ENCODE data around the gene TYR. TPM values are rescaled to one million over a fixed set of nuclear protein-coding genes. Genes with fewer than 3 reads are reported as not detected.
A peak's percentile ranks its signal among the peaks of the same experiment; 100 is the strongest.

TYR gene
- not detected for total RNA-seq
- not detected for polyA plus RNA-seq
- long read RNA-seq, donor 1: 0 reads
- long read RNA-seq, donor 2: 0 reads
- long read RNA-seq, donor 3: 0 reads
- long read RNA-seq, donor 4: 0 reads

DNA sequence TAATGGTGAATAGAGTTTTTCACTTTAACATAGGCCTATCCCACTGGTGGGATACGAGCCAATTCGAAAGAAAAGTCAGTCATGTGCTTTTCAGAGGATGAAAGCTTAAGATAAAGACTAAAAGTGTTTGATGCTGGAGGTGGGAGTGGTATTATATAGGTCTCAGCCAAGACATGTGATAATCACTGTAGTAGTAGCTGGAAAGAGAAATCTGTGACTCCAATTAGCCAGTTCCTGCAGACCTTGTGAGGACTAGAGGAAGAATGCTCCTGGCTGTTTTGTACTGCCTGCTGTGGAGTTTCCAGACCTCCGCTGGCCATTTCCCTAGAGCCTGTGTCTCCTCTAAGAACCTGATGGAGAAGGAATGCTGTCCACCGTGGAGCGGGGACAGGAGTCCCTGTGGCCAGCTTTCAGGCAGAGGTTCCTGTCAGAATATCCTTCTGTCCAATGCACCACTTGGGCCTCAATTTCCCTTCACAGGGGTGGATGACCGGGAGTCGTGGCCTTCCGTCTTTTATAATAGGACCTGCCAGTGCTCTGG is at the start of gene TYR:
Gene TYR (plus strand): TSS at position 185 of the 541 bp plus-strand sequence. CDS start 79 bp downstream, at position 264.
- Histone ChIP-seq H3K4me1 (ENCODE audit: control insufficient read depth, insufficient read depth, low read length) (no peaks in the 10 kb centered on the region), H3K27ac (ENCODE audit: low read length) (no peak within 1 kb of the TSS), H3K9me3 (ENCODE audit: control insufficient read depth, low read length) (no peaks in the 10 kb centered on the region), H3K4me3 (ENCODE audit: low read length) (no peak within 1 kb of the TSS), H3K27me3 (ENCODE audit: control insufficient read depth, insufficient read depth) (no peaks in the 10 kb centered on the region)
- ATAC-seq (no peak), DNase-seq (no peak)
- WGBS: 76% methylated on average over 8 of the region's 8 CpGs
- intact Hi-C loops (cut with DNase I): no loop called here

DNA sequence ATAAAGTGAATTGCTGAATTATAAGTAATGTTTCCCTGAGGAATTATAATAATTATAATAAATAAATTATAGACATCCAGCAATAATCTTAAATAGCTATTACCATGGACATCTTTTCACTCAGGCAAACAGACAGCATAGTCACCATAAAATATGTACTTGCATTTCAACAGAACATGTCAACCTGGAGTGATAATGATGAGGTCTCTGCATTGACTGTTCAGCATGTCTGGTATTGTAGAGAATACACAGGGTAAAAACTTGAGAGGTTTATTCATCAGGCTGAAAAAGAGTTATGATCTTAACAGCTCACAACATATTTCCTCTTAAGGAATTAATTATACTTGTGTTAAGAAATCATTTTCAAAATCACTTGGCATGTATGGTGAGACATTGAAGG is 41.1 kb upstream of the TYR start:
- H3K27me3 ChIP-seq (ENCODE audit: control insufficient read depth, insufficient read depth): no peaks in the 10 kb centered on the region
- intact Hi-C loops (cut with DNase I): no loop called here
- H3K4me3 ChIP-seq (ENCODE audit: low read length): no peak overlapping the region
- no peak for DNase-seq
- ATAC-seq: no peak
- no peaks in the 10 kb centered on the region for H3K9me3 ChIP-seq (ENCODE audit: control insufficient read depth, low read length)
- H3K4me1 ChIP-seq (ENCODE audit: control insufficient read depth, insufficient read depth, low read length): no peaks in the 10 kb centered on the region
- no peak overlapping the region for H3K27ac ChIP-seq (ENCODE audit: low read length)

DNA sequence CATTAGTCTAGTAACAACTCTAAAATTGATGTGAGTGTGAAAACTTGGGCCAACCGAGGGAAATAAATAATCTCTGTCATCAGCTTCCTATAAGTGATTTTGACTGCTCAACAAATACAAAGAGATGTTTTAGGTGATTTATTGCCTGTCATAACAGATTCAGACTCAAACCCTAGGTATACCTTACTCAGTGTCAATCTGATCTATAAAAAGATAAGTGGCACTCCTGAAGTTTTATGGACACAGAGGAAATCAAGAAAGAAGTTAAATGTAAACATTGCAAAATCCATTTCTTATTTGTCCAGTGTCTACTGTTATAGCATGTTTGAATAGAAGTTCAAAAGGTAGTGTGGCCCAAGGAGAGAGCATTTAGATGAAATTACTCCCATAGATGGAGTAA is 30.4 kb upstream of the TYR start:
- intact Hi-C loops (cut with DNase I): no loop called here
- H3K4me1 ChIP-seq (ENCODE audit: control insufficient read depth, insufficient read depth, low read length): no peaks in the 10 kb centered on the region
- no peak overlapping the region for H3K27ac ChIP-seq (ENCODE audit: low read length)
- H3K27me3 ChIP-seq (ENCODE audit: control insufficient read depth, insufficient read depth): no peaks in the 10 kb centered on the region
- ATAC-seq: no peak
- H3K9me3 ChIP-seq (ENCODE audit: control insufficient read depth, low read length): no peaks in the 10 kb centered on the region
- no peak overlapping the region for H3K4me3 ChIP-seq (ENCODE audit: low read length)
- no peak for DNase-seq
- WGBS: 68% methylated on average over 1 of the region's 1 CpG

DNA sequence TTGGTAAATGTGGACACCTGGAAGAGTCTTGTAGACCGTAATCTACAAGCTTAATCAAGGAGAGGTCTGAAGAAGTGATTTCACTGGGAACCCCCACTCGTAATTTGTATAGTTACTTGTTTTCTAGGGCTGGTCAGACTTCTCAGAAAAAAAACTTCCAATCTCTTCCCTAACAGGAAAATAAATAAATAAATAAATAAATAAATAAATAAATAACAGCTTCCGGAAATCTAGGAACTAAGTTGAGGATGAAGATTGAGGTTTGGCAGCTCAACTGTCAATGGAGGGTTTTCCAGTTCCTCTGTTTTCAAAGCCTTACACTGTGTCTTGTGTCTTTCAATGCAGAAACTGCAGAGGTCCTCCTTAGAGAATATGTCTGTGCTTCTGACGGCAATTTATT is 17.7 kb upstream of the TYR start:
- ATAC-seq: no peak
- no peak for DNase-seq
- no peak overlapping the region for H3K4me3 ChIP-seq (ENCODE audit: low read length)
- intact Hi-C loops (cut with DNase I): no loop called here
- H3K27me3 ChIP-seq (ENCODE audit: control insufficient read depth, insufficient read depth): no peaks in the 10 kb centered on the region
- no peaks in the 10 kb centered on the region for H3K9me3 ChIP-seq (ENCODE audit: control insufficient read depth, low read length)
- WGBS: 93% methylated on average over 4 of the region's 4 CpGs
- H3K27ac ChIP-seq (ENCODE audit: low read length): no peak overlapping the region
- H3K4me1 ChIP-seq (ENCODE audit: control insufficient read depth, insufficient read depth, low read length): no peaks in the 10 kb centered on the region

DNA sequence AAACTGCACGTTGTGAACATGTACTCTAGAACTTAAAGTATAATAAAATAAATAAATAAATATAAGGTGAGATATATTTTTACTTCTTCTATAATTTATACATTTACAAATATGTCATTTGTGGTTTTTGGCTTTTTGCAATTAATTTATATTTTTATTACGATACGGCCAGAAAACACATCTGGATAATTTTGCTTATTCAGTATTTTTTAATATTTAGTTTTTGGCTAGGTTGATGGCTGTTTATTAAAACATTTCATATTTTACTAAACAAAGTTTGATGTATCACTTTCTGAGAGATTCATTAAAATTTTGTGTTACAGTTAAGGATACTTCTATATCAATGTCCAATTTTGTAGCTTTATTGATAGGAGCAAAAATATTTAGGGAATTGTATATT is 15.7 kb upstream of the TYR start:
- H3K4me1 ChIP-seq (ENCODE audit: control insufficient read depth, insufficient read depth, low read length): no peaks in the 10 kb centered on the region
- no peak overlapping the region for H3K27ac ChIP-seq (ENCODE audit: low read length)
- DNase-seq (no peak), ATAC-seq (no peak)
- no peaks in the 10 kb centered on the region for H3K27me3 ChIP-seq (ENCODE audit: control insufficient read depth, insufficient read depth)
- no peak overlapping the region for H3K4me3 ChIP-seq (ENCODE audit: low read length)
- H3K9me3 ChIP-seq (ENCODE audit: control insufficient read depth, low read length): no peaks in the 10 kb centered on the region
- intact Hi-C loops (cut with DNase I): no loop called here
- 91% methylated on average over 3 of the region's 3 CpGs for WGBS

DNA sequence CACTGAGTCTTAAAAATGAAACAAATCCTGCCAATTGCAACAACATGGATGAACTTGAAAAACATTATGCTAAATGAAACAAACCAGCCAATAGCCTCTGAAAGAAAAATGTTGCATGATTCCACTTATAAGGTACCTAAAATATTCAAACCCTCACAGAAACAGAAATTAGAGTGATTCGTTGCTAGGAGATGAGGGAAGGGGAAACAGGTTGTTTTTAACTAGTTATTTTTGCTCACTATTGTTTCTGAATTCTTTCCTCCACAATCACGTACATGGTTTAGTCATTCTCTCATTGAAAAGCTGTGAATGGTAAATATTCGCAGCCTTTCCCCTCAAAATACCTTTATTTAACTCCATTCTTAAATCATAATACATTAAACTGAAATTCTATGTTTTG is 14.0 kb upstream of the TYR start:
- Histone ChIP-seq H3K27me3 (ENCODE audit: control insufficient read depth, insufficient read depth) (no peaks in the 10 kb centered on the region), H3K4me3 (ENCODE audit: low read length) (no peak overlapping the region), H3K9me3 (ENCODE audit: control insufficient read depth, low read length) (no peaks in the 10 kb centered on the region), H3K4me1 (ENCODE audit: control insufficient read depth, insufficient read depth, low read length) (no peaks in the 10 kb centered on the region), H3K27ac (ENCODE audit: low read length) (no peak overlapping the region)
- intact Hi-C loops (cut with DNase I): no loop called here
- ATAC-seq (no peak), DNase-seq (no peak)
- WGBS: 66% methylated on average over 3 of the region's 3 CpGs

DNA sequence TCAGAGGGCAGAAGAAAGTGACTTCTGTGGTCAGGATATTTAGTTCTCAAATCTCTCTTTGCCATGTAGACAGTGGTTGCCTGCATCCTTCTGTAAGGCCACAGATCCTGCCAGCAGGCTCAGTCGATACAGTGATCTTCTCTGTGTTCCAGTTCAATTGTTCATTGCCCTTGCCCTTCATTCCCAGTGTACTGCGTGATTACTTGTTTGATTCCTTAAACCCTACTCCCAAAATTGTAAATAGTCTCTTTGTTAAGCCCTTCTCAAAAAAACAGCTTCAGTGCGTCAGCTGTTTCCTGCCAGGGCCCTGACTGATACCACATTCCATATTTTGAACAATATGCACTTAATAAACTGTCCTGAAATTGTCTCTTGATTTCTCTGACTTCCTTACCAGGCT is 9.3 kb upstream of the TYR start:
- Histone ChIP-seq H3K27ac (ENCODE audit: low read length) (no peak overlapping the region), H3K4me1 (ENCODE audit: control insufficient read depth, insufficient read depth, low read length) (no peaks in the 10 kb centered on the region), H3K27me3 (ENCODE audit: control insufficient read depth, insufficient read depth) (no peaks in the 10 kb centered on the region), H3K4me3 (ENCODE audit: low read length) (no peak overlapping the region), H3K9me3 (ENCODE audit: control insufficient read depth, low read length) (no peaks in the 10 kb centered on the region)
- no peak for DNase-seq
- intact Hi-C loops (cut with DNase I): no loop called here
- 42% methylated on average over 3 of the region's 3 CpGs for WGBS
- ATAC-seq: no peak

DNA sequence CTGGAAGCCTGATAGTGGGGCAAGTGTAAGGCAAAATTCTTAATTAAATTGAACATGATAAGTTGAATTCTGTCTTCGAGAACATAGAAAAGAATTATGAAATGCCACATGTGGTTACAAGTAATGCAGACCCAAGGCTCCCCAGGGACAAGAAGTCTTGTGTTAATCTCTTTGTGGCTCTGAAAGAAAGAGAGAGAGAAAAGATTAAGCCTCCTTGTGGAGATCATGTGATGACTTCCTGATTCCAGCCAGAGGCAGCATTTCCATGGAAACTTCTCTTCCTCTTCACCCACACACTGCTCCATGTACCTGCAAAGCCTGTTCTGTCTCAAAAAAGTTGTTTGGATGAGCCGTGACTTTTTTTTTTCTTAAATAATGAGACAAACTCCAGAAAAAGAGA is 1.9 kb upstream of the TYR start:
- 60% methylated on average over 2 of the region's 2 CpGs for WGBS
- no peak overlapping the region for H3K4me3 ChIP-seq (ENCODE audit: low read length)
- intact Hi-C loops (cut with DNase I): no loop called here

DNA sequence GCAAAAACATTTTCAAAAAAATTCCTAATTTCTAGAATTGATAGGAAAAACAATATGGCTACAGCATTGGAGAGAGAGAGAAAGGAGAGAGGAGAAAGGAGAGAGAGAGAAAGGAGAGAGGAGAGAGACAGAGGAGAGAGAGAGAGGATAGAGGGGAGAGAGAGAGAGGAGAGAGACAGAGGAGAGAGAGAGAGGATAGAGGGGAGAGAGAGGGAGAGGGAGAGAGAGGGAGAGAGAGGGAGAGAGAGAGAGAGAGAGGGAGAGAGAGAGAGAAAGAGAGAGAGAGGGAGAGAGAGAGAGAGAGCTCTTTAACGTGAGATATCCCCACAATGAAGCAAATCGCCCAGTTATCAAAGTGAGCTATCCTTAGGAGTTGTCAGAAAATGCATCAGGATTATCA is 737 bp upstream of the TYR start:
- Histone ChIP-seq H3K4me3 (ENCODE audit: low read length) (no peak overlapping the region), H3K27me3 (ENCODE audit: control insufficient read depth, insufficient read depth) (no peaks in the 10 kb centered on the region), H3K9me3 (ENCODE audit: control insufficient read depth, low read length) (no peaks in the 10 kb centered on the region), H3K27ac (ENCODE audit: low read length) (no peak overlapping the region), H3K4me1 (ENCODE audit: control insufficient read depth, insufficient read depth, low read length) (no peaks in the 10 kb centered on the region)
- ATAC-seq (no peak), DNase-seq (no peak)
- intact Hi-C loops (cut with DNase I): no loop called here
- WGBS: 78% methylated on average over 2 of the region's 2 CpGs

More for the DNA sequence above, 1.9 kb upstream of the TYR start:
- ATAC-seq: no peak
- H3K9me3 ChIP-seq (ENCODE audit: control insufficient read depth, low read length): no peaks in the 10 kb centered on the region
- H3K27me3 ChIP-seq (ENCODE audit: control insufficient read depth, insufficient read depth): no peaks in the 10 kb centered on the region
- no peaks in the 10 kb centered on the region for H3K4me1 ChIP-seq (ENCODE audit: control insufficient read depth, insufficient read depth, low read length)
- H3K27ac ChIP-seq (ENCODE audit: low read length): no peak overlapping the region
- DNase-seq: peak in 1 of 3 donors; percentile 11

DNA sequence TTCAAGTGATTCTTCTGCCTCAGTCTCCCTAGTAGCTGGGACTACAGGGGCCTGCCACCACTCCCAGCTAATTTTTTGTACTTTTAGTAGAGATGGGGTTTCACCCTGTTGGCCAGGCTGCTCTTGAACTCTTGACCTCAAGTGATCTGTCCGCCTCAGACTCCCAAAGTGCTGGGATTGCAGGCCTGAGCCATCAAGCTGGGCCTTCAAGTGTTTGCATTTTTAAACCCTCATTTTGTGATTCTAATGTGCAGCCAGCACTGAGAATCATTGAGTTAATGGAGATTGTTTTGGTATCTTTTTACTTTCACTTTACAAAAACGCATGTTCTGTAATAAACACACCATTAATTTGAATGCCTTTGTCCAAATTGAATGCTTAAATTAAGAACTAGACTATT is 3.4 kb downstream of the TYR start:
- Histone ChIP-seq H3K4me3 (ENCODE audit: low read length) (no peak overlapping the region), H3K9me3 (ENCODE audit: control insufficient read depth, low read length) (no peaks in the 10 kb centered on the region), H3K27ac (ENCODE audit: low read length) (no peak overlapping the region), H3K27me3 (ENCODE audit: control insufficient read depth, insufficient read depth) (no peaks in the 10 kb centered on the region), H3K4me1 (ENCODE audit: control insufficient read depth, insufficient read depth, low read length) (no peaks in the 10 kb centered on the region)
- ATAC-seq (no peak), DNase-seq (no peak)
- intact Hi-C loops (cut with DNase I): no loop called here
- WGBS: 47% methylated on average over 2 of the region's 2 CpGs

DNA sequence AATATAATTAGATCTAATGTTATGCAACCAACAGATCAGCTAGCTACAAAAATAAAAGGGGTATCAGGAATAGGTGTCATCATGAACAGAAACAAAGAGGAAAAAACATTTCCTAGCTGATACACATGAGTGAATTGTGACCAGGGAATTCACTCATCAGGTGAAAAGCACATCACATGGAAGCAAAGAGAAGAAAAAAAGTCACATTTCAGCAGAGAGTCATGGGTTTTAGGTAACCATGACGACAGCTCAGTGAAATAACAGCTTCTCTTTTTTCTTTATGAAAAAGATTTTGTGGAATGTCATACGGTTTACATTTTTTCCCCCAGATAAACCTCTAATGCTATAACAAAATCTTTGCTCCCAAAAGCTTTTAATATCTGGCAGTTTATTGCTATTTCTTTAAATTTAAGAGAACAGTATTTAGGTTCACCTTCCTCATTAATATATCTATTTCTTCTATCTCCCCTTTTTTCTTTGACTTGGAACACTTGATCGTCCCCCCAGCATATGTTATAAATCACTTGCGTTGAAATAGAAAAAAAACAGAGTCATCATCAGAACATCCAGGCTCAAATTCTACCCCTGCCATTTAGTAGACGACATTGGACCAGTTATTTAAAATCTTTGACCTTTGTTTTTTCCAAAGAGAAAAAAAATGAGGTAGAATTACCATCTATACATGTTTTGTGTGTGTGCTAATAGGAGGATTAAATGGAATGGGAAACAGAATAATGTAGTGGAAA is 5.3 kb downstream of the TYR start:
- no peaks in the 10 kb centered on the region for H3K4me1 ChIP-seq (ENCODE audit: control insufficient read depth, insufficient read depth, low read length)
- DNase-seq (no peak), ATAC-seq (no peak)
- H3K9me3 ChIP-seq (ENCODE audit: control insufficient read depth, low read length): no peaks in the 10 kb centered on the region
- no peak overlapping the region for H3K4me3 ChIP-seq (ENCODE audit: low read length)
- H3K27ac ChIP-seq (ENCODE audit: low read length): no peak overlapping the region
- intact Hi-C loops (cut with DNase I): no loop called here
- WGBS: 60% methylated on average over 5 of the region's 5 CpGs
- H3K27me3 ChIP-seq (ENCODE audit: control insufficient read depth, insufficient read depth): no peaks in the 10 kb centered on the region
